Mucosa of rectum (tissue), 2 donors: Measurements from ENCODE around the gene TMEM94.

ENCODE experiments used
- H3K27ac ChIP-seq, 2 donors: one replicate each; pipeline ENCODE4 v1.7.0; 2013; ENCODE audit warnings: inconsistent platforms in 2 of 2, low read depth in 2 of 2, low read length in 2 of 2
- H3K27me3 ChIP-seq, 2 donors: one replicate each; pipeline ENCODE4 v1.7.0; 2013; ENCODE audit warnings: low read length in 2 of 2; ENCODE audit not compliant: control insufficient read depth in 2 of 2, insufficient read depth in 2 of 2
- H3K36me3 ChIP-seq, 2 donors: one replicate each; pipeline ENCODE4 v1.7.0; 2013; ENCODE audit warnings: low read length in 2 of 2; ENCODE audit not compliant: control insufficient read depth in 2 of 2, insufficient read depth in 2 of 2
- H3K4me1 ChIP-seq, 2 donors: one replicate each; pipeline ENCODE4 v1.7.0; 2013; ENCODE audit warnings: low read length in 2 of 2, mild to moderate bottlenecking in 1 of 2; ENCODE audit not compliant: control insufficient read depth in 2 of 2, insufficient read depth in 2 of 2
- H3K4me3 ChIP-seq, 2 donors: one replicate each; pipeline ENCODE4 v1.7.0; 2013; ENCODE audit warnings: low read length in 2 of 2
- H3K9ac ChIP-seq, 2 donors: one replicate each; pipeline ENCODE4 v1.7.0; 2013; ENCODE audit warnings: low read length in 2 of 2, low read depth in 1 of 2, mild to moderate bottlenecking in 1 of 2
- H3K9me3 ChIP-seq, 2 donors: one replicate each; pipeline ENCODE4 v1.7.0; 2013; ENCODE audit warnings: low read length in 2 of 2; ENCODE audit not compliant: control insufficient read depth in 2 of 2
- donor health status: healthy.
- donor health status: Normal muscosa, but diverticular disease.

TMEM94 gene

DNA sequence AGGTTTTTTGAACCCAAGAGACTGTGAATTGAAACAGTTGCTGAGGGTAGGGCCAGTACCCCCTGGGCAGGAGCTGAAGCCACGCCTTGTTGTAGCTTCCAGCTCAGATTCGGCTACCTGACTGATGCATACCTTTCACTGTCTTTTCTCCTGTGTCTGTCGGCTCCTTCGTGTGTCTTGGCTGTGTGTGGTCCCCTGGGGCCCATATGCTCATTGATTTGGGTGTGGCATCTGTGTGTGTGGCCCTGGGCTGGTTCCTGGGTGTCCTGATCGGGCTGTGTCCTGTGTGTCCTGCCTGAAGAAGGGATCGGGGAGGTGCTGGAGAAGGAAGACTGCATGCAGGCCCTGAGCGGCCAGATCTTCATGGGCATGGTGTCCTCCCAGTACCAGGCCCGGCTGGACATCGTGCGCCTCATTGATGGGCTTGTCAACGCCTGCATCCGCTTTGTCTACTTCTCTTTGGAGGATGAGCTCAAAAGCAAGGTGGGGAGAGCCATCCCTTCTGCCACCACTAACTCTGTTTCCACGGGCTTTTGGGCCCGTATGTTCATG is 38.0 kb downstream of the TMEM94 start:
- peaks cover 61 to 62% of the 10 kb centered on the region in 2 donors for H3K36me3 ChIP-seq
- no peak overlapping the region for H3K27ac ChIP-seq

DNA sequence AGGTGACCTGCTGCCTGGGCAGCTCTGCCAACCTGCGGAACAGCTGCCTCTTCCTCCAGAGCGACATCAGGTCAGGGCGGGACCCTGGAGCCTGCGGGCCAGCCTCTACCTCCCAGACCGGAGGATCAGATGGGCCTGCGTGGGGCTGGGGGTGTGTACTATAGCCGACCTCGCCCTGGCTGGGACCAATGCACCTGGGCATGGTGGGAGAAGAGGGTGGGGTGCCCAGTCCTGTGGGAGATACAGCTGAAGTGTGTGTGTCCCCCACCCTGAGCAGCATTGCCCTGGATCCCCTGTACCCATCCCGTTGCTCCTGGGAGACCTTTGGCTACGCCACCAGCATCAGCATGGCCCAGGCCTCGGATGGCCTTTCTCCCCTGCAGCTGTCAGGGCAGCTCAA is 39.6 kb downstream of the TMEM94 start:
- no peak overlapping the region for H3K27ac ChIP-seq
- H3K4me3 ChIP-seq, result no peak overlapping the region
- H3K9me3 ChIP-seq, result no peaks in the 10 kb centered on the region
- H3K27me3 ChIP-seq, result no peaks in the 10 kb centered on the region
- H3K4me1 ChIP-seq, result peaks cover 0 to under 1% of the 10 kb centered on the region in 2 donors
- H3K9ac ChIP-seq, result no peak overlapping the region
- H3K36me3 ChIP-seq, result peaks cover 65 to 70% of the 10 kb centered on the region in 2 donors

More for the DNA sequence above, 38.0 kb downstream of the TMEM94 start:
- Histone ChIP-seq H3K9me3 (no peaks in the 10 kb centered on the region), H3K4me3 (no peak overlapping the region), H3K4me1 (peaks cover 6 to 15% of the 10 kb centered on the region in 2 donors), H3K27me3 (no peaks in the 10 kb centered on the region), H3K9ac (no peak overlapping the region)

DNA sequence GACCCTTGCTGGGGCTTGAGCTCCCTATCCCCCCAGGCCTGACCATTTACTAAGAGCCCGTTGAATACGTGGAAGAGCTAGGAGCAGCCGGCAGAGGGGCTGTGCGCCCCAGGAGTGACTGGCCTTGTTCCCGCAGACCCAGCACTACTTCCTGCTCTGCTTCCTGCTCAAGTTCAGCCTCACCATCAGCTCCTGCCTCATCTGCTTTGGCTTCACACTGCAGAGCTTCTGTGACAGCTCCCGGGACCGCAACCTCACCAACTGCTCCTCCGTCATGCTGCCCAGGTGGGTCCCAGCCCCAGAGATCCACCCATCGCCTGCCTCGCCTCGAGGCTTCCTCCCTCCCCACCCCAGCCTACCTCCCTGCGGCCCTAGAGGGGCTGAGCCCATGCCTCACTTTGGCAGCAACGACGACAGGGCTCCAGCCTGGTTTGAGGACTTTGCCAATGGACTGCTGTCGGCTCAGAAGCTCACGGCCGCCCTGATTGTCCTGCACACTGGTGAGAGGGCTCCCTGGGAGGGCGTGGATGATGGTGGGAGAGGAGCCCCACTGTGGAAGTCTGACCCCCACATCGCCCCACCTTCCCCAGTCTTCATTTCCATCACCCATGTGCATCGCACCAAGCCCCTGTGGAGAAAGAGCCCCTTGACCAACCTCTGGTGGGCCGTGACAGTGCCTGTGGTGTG is 41.7 kb downstream of the TMEM94 start:
- no peak overlapping the region for H3K9ac ChIP-seq
- no peaks in the 10 kb centered on the region for H3K27me3 ChIP-seq
- no peaks in the 10 kb centered on the region for H3K9me3 ChIP-seq
- no peak overlapping the region for H3K27ac ChIP-seq
- H3K4me3 ChIP-seq, result no peak overlapping the region
- H3K4me1 ChIP-seq, result no peaks in the 10 kb centered on the region
- peaks cover 49 to 57% of the 10 kb centered on the region in 2 donors for H3K36me3 ChIP-seq

DNA sequence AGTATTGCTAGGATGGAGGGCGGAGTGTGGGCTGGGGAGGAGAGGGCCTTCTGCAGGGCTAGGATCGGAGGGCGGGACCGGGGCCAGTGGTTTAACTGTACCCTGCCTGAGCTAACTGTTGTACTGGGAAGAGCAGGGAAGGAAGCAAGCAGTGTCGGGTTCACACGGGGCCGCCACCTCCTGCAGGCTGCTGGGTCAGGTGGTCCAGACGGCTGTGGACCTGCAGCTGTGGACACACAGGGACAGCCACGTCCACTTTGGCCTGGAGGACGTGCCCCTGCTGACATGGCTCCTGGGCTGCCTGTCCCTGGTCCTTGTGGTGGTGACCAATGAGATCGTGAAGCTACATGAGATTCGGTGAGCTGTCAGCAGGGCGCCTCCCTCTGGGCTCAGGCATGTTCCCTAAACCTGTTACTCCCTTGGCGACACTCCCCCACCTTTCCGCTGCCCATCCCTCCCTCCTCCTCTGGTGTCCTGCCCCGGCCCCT is 42.3 kb downstream of the TMEM94 start:
- Histone ChIP-seq H3K4me1 (no peaks in the 10 kb centered on the region), H3K9ac (no peak overlapping the region), H3K27ac (no peak overlapping the region)

DNA sequence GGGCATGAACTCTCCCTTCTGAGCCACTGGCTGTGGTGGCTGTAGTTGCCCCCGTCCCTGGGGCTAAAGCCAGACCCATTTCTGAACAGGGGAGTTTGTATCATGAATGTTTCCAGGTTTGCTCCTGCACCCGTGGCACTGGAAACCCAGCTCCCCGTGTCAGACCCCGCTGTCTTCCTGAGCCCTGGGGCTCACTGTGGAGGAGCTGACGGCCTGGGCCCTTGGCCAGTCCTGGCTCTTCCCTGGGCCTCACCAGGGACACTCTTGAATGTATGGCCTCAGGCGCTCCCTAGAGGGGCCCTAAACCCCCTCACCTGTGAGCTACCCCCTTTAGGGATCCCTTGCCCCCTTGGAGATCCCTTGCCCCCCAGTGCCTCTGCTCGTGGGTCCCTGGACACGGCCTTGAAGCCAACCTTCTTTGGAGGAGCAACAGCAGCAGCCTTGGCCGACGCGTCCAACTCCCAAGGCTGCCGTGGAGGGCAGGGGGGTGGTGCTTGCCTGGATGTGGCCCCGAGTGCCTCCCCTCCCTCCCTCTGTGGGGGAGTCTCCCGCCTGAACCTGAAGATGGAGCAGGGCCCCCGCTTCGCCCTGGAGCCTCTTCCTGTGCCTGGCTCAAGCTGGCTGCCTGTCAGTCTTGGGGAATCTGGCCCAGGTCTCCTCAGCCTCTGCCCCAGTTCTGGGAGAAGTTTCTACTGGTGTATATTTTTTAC is 43.0 kb downstream of the TMEM94 start:
- Histone ChIP-seq H3K9me3 (no peaks in the 10 kb centered on the region), H3K4me3 (no peak overlapping the region), H3K27me3 (no peaks in the 10 kb centered on the region), H3K27ac (no peak overlapping the region), H3K36me3 (peaks cover 40 to 49% of the 10 kb centered on the region in 2 donors), H3K4me1 (no peaks in the 10 kb centered on the region), H3K9ac (no peak overlapping the region)

More for the DNA sequence above, 42.3 kb downstream of the TMEM94 start:
- peaks cover 45 to 56% of the 10 kb centered on the region in 2 donors for H3K36me3 ChIP-seq
- no peaks in the 10 kb centered on the region for H3K27me3 ChIP-seq
- no peaks in the 10 kb centered on the region for H3K9me3 ChIP-seq
- H3K4me3 ChIP-seq, result no peak overlapping the region

DNA sequence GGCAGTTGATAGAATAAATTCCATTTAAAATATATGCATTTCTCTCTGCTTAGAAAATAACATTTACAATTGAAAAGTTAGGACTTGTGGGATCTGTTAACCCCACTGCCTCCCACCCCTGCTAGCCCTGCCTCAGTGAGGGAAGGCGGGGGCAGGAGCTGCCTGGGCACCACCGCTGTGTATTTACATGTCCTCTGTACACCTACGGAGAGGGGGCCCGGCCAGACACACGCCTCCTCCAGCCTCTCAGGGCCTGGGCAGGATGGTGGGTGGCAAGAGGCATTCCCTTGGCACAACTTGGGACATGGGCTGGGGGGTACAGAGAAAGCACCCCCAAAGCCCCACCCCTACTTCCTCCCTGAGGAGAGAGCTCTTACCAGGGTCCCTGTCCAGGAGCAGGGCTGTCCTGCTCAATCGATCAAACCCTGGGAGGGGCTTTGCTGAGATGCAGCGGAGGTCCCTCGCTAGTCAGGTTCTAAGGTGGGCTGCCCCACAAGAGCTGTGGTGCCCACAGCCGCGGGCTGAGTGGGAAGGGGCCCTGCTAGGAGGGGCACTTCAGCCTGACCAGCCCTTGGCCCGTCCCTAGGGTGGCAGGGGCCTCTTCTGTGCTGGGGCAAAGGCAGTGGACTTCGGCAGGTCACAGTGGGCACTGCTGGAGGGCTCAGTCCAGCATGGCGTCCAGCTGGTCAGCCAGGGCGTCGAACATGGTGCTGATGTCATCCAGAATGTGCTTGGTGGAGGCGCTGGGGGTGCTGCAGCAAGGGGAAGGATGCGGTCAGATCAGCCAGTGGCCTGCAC is 44.2 kb downstream of the TMEM94 start:
- H3K36me3 ChIP-seq, result peaks cover 38% of the 10 kb centered on the region in 2 donors
- H3K9ac ChIP-seq, result no peak overlapping the region
- H3K27ac ChIP-seq, result no peak overlapping the region

DNA sequence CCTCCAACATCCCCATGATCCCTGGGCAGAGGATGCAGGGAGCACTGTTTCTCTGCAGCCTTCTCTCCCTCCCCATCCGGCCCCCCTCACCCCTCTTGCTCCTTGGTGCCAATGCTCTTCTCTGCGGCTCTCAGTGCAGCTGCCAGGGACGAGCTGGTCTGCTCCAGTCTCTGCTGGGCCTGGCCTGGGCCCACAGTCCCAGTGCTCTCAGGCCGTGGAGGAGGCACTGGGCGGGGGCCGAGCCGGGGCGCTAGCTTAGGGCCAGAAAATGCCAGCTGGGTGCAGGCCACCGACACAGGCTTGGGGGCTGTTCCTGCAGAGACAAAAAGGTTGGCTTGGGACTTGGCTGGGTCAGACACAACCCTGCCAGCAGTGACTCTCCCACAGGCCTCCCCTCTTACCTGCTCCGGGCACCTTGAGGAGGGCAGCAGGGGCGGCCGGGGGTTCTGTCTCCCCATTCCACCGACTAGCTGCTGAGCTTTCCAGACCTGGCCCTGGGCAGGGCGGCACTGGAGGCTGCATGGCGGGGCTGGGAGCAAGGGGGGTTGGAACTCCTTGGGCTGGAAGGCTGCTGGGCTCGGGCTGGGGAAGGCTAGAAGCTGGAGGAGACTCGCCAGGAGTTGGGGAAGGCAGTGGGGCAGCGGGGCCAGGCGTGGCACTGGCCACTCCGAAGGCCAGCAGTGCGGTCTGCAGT is 45.1 kb downstream of the TMEM94 start:
- H3K36me3 ChIP-seq, result peaks cover 31 to 37% of the 10 kb centered on the region in 2 donors
- no peaks in the 10 kb centered on the region for H3K9me3 ChIP-seq
- no peaks in the 10 kb centered on the region for H3K27me3 ChIP-seq
- no peak overlapping the region for H3K4me3 ChIP-seq
- no peak overlapping the region for H3K27ac ChIP-seq
- no peaks in the 10 kb centered on the region for H3K4me1 ChIP-seq
- H3K9ac ChIP-seq, result no peak overlapping the region

More for the DNA sequence above, 44.2 kb downstream of the TMEM94 start:
- Histone ChIP-seq H3K4me3 (no peak overlapping the region), H3K4me1 (no peaks in the 10 kb centered on the region), H3K9me3 (no peaks in the 10 kb centered on the region), H3K27me3 (no peaks in the 10 kb centered on the region)

DNA sequence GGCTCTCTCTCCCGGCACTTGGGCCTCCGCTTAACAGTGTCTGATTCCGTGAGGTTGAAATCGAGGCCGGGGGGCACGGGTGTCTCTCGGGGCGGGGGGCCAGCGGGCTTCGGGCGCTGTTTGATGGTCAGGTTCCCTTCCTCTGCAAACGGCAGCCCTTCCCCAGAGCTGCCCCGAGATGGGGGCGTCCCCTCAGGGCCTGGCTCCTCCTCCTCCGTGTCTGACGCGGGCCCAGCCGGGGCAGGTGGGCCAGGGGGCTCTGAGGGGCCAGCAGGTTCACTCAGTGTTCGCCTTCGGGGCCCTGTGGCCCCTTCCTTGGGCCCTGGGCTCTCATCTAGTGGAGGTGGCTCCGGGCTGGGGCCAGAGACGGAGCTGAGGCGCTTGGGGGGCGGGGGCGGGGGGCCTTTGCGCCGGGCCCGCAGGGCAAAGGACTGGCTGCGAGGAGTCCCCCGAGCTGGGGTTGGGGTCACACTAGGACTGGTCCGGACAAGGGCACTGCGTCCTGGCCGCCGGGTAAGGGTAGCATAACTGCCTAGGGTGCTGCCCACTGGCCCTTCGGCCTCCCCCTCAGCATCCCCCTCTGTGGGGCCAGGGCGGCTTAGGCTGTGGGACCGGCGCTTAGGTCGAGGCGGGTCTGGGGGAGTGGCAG is 45.8 kb downstream of the TMEM94 start:
- peaks cover 35 to 38% of the 10 kb centered on the region in 2 donors for H3K36me3 ChIP-seq
- H3K4me1 ChIP-seq, result no peaks in the 10 kb centered on the region
- H3K27ac ChIP-seq, result no peak overlapping the region
- H3K9ac ChIP-seq, result no peak overlapping the region
- no peak overlapping the region for H3K4me3 ChIP-seq
- no peaks in the 10 kb centered on the region for H3K9me3 ChIP-seq
- no peaks in the 10 kb centered on the region for H3K27me3 ChIP-seq

DNA sequence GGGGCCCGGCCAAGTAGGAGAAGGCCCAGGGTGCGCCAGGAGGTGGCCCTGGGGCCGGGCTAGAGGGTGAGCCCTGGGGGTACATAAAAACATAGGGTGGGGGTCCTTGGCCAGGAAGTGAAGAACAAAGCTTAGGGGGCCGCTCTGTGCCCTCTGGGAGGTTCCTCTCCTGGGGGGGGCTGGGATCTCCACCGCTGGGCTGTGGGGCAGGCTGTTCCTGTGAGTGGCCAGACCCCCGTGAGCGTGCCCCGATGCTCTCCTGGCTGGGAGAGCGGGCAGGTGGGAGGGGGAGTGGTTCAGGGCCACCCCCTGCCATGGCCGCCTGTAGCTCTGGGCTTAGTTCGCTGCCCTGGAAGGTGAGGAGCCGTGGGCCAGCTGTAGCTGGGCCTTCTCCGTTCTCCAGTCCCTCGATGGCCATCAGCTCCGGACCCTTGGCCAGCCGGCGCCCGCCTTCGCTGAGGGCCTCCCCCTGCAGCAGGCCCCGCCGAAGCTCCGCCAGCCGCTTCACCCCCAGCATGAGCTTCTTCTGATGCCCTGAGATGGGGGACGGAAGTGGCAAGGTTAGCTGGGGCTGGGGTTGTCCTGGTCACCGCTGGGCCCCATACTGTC is 46.4 kb downstream of the TMEM94 start:
- Histone ChIP-seq H3K27me3 (no peaks in the 10 kb centered on the region), H3K36me3 (peaks cover 34 to 39% of the 10 kb centered on the region in 2 donors), H3K9me3 (no peaks in the 10 kb centered on the region), H3K9ac (no peak overlapping the region), H3K4me3 (no peak overlapping the region), H3K27ac (no peak overlapping the region), H3K4me1 (no peaks in the 10 kb centered on the region)
